Ishikawa (cell line): ENCODE measurements around the gene GPR18.

ENCODE experiments used
- CEBPB ChIP-seq: IDR thresholded peaks from 2 replicates; pipeline ENCODE4 v1.6.1; 2012
- CREB1 ChIP-seq: IDR thresholded peaks from 2 replicates; pipeline ENCODE4 v1.6.1; 2012; ENCODE audit warnings: low read depth
- EGR1 ChIP-seq: IDR thresholded peaks from 2 replicates; pipeline ENCODE4 v1.6.1; 2012
- EP300 ChIP-seq: IDR thresholded peaks from 2 replicates; pipeline ENCODE4 v1.6.1; 2012; ENCODE audit warnings: borderline replicate concordance
- MAX ChIP-seq: IDR thresholded peaks from 2 replicates; pipeline ENCODE4 v1.6.1; 2012
- NFIC ChIP-seq: IDR thresholded peaks from 2 replicates; pipeline ENCODE4 v1.6.1; 2012
- RAD21 ChIP-seq: IDR thresholded peaks from 2 replicates; pipeline ENCODE4 v1.6.1; 2012; ENCODE audit warnings: low read depth
- REST ChIP-seq: IDR thresholded peaks from 2 replicates; pipeline ENCODE4 v1.6.1; 2012; ENCODE audit warnings: low read depth, mild to moderate bottlenecking
- TAF1 ChIP-seq: IDR thresholded peaks from 2 replicates; pipeline ENCODE4 v1.6.1; 2012; ENCODE audit warnings: low read depth, mild to moderate bottlenecking
- TCF12 ChIP-seq: IDR thresholded peaks from 2 replicates; pipeline ENCODE4 v1.6.1; 2012; ENCODE audit warnings: low read depth
- TEAD4 ChIP-seq: IDR thresholded peaks from 2 replicates; pipeline ENCODE4 v1.6.1; 2012
- USF1 ChIP-seq: IDR thresholded peaks from 2 replicates; pipeline ENCODE4 v1.6.1; 2012
- YY1 ChIP-seq: IDR thresholded peaks from 2 replicates; pipeline ENCODE4 v1.6.1; 2012; ENCODE audit warnings: low read depth
- ZBTB7A ChIP-seq: IDR thresholded peaks from 2 replicates; pipeline ENCODE4 v1.6.1; 2012; ENCODE audit warnings: low read depth

Gene GPR18

GRCh38 chr13:99230991-99231390 lies 27.2 kb downstream of the GPR18 start:
- TF ChIP-seq TCF12 = no peak
- no peak for TF ChIP-seq RAD21
- TF ChIP-seq YY1 = no peak
- TF ChIP-seq REST = no peak
- no peak for TF ChIP-seq TAF1
- no peak for TF ChIP-seq TEAD4
- TF ChIP-seq ZBTB7A = no peak
- no peak for TF ChIP-seq USF1
- no peak for TF ChIP-seq NFIC
- TF ChIP-seq EGR1 = no peak
- TF ChIP-seq MAX = no peak
- TF ChIP-seq EP300 = no peak

GRCh38 chr13:99228737-99229691 lies 29.2 kb downstream of the GPR18 start:
- TF ChIP-seq EP300 (no peak), USF1 (no peak), YY1 (no peak), REST (no peak), CREB1 (no peak), ZBTB7A (no peak), MAX (no peak)

GRCh38 chr13:99227909-99228688 lies 30.1 kb downstream of the GPR18 start:
- TF ChIP-seq TEAD4 = no peak
- no peak for TF ChIP-seq MAX
- no peak for TF ChIP-seq REST
- TF ChIP-seq USF1 = no peak
- no peak for TF ChIP-seq EGR1
- no peak for TF ChIP-seq YY1
- TF ChIP-seq CEBPB = no peak
